Mucosa of stomach (tissue), 1 donor: ENCODE measurements around the gene PPM1G.
A peak's percentile ranks its signal among the peaks of the same experiment; 100 is the strongest.

Experiments
- H3K27me3 ChIP-seq: one replicate; pipeline ENCODE4 v1.7.0; 2013; ENCODE audit warnings: mild to moderate bottlenecking, low read length; ENCODE audit not compliant: control insufficient read depth, insufficient read depth
- H3K36me3 ChIP-seq: one replicate; pipeline ENCODE4 v1.7.0; 2013; ENCODE audit warnings: low read length; ENCODE audit not compliant: control insufficient read depth, insufficient read depth
- H3K4me1 ChIP-seq: one replicate; pipeline ENCODE4 v1.7.0; 2013; ENCODE audit warnings: mild to moderate bottlenecking, low read length; ENCODE audit not compliant: control insufficient read depth, insufficient read depth
- H3K4me3 ChIP-seq: one replicate; pipeline ENCODE4 v1.7.0; 2013; ENCODE audit warnings: low read length
- H3K9ac ChIP-seq: one replicate; pipeline ENCODE4 v1.7.0; 2013; ENCODE audit warnings: mild to moderate bottlenecking, low read length, moderate library complexity
- H3K9me3 ChIP-seq: one replicate; pipeline ENCODE4 v1.7.0; 2013; ENCODE audit warnings: mild to moderate bottlenecking, low read length, moderate library complexity; ENCODE audit not compliant: control insufficient read depth
- donor health status: Pancreatic carcinoma.

PPM1G gene

DNA sequence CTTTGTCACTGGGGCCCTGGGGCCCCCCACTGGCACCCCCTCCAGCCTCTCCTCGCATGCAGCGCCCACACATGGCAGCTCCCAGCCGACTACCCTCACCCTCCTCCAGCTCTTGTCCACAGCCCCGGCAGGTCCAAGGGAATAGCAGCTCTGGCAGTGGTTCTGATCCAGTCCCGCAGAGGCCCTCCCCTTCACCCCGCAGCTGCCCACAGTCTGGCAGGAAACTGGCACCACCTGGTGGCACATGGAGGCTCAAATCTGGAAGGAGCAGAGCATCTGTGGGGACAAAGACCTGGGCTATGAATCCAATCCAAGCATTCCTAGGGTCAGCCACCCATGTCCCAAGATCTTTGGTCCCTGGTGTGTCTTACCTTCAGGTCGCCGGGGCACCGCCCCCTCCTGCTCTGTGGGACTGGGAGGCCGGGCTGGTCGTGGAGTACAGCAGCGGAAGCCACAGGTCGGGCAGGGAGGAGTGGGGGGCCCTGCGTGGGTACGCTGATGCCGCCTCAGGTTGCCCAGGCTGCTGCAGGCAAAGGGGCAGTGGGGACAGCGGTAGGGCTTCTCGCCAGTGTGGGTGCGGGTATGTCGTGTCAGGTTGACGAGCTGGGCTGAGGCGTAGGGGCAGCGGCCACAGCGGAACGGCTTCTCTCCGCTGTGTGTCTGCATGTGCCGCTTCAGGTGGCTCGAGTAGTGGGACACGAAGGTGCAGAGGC is 31.1 kb downstream of the PPM1G start:
- Histone ChIP-seq H3K27me3 (no peaks in the 10 kb centered on the region), H3K36me3 (peaks cover 34% of the 10 kb centered on the region), H3K9ac (no peak overlapping the region), H3K9me3 (no peaks in the 10 kb centered on the region), H3K4me3 (no peak overlapping the region), H3K4me1 (peaks cover 28% of the 10 kb centered on the region)

DNA sequence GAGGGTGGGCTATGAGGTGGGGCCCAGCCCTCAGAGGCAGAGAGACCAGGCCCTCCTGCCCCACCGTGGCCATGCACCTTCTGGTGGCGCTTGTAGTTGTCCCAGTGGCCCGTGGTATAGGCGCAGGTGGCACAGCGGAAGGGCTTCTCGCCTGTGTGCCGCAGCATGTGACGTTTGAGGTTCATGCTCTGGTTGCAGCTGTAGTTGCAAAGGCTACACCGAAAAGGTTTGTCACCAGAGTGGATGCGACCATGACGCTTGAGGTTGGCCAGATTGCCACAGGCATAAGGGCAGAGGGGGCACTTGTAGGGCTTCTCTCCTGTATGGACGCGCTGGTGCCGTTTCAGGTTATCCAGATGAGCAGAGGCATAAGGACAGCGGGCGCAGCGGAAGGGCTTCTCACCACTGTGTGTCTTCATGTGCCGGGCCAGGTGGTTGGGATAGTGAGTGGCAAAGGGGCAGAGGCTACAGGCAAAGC is 31.7 kb downstream of the PPM1G start:
- H3K9ac ChIP-seq: no peak overlapping the region
- H3K4me3 ChIP-seq: no peak overlapping the region
- peaks cover 34% of the 10 kb centered on the region for H3K36me3 ChIP-seq
- H3K9me3 ChIP-seq: no peaks in the 10 kb centered on the region
- H3K27me3 ChIP-seq: no peaks in the 10 kb centered on the region
- H3K4me1 ChIP-seq: peaks cover 34% of the 10 kb centered on the region

- Histone ChIP-seq H3K27me3 (no peaks in the 10 kb centered on the region), H3K36me3 (peaks cover 34% of the 10 kb centered on the region), H3K4me1 (peaks cover 40% of the 10 kb centered on the region), H3K9ac (no peak overlapping the region), H3K4me3 (no peak overlapping the region), H3K9me3 (no peaks in the 10 kb centered on the region)
Observed at GRCh38 chr2:27376866-27377617, 32.3 kb downstream of the PPM1G start.

GRCh38 chr2:27376151-27376865 is 33.1 kb downstream of the PPM1G start:
- Histone ChIP-seq H3K4me1 (peaks cover 46% of the 10 kb centered on the region), H3K9ac (no peak overlapping the region), H3K27me3 (no peaks in the 10 kb centered on the region), H3K36me3 (peaks cover 34% of the 10 kb centered on the region), H3K9me3 (no peaks in the 10 kb centered on the region), H3K4me3 (no peak overlapping the region)

DNA sequence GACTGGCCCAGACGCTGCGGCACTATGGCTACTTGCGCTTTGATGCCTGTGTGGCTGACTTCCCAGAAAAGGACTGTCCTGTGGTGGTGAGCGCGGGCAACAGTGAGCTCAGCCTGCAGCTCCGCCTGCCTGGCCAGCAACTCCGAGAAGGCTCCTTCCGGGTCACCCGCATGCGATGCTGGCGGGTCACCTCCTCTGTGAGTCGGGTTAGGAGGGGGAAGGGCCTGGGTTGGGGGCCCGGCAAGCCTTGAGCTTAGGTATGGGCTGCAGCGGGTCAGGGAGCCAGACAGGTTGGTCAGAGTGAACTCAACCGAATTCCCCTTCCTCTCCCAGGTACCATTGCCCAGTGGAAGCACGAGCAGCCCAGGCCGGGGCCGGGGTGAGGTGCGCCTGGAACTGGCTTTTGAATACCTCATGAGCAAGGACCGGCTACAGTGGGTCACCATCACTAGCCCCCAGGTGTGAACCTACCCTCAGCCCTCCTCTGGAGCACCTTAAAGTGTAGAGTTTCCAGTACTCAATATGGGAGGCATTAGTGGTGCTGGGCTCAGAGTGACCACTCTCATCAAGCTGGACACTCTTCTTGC is 33.8 kb downstream of the PPM1G start:
- H3K36me3 ChIP-seq: peaks cover 34% of the 10 kb centered on the region
- no peaks in the 10 kb centered on the region for H3K27me3 ChIP-seq
- H3K9me3 ChIP-seq: no peaks in the 10 kb centered on the region
- H3K9ac ChIP-seq: no peak overlapping the region
- peaks cover 45% of the 10 kb centered on the region for H3K4me1 ChIP-seq
- H3K4me3 ChIP-seq: no peak overlapping the region

DNA sequence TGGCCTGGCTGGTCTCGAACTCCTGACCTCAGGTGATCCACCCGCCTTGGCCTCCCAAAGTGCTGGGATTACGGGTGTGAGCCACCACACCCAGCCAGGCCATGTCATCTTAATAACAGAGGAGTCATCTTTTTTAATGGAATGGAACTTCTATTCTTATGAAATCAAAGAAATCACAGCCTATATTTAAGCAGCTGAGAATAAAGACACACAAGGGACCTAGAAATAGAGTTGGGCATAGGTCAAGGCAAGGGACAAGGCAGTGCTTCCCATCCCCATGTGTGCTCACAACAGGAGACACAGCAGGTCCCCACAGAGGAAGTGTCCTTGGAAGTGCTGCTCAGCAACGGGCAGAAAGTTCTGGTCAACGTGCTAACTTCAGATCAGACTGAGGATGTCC is 35.8 kb downstream of the PPM1G start:
- H3K4me1 ChIP-seq: peaks cover 40% of the 10 kb centered on the region
- H3K27me3 ChIP-seq: no peaks in the 10 kb centered on the region
- H3K4me3 ChIP-seq: no peak overlapping the region
- H3K9ac ChIP-seq: no peak overlapping the region
- H3K9me3 ChIP-seq: no peaks in the 10 kb centered on the region
- peaks cover 34% of the 10 kb centered on the region for H3K36me3 ChIP-seq

- Histone ChIP-seq H3K36me3 (peaks cover 37% of the 10 kb centered on the region), H3K4me1 (peaks cover 34% of the 10 kb centered on the region), H3K9me3 (no peaks in the 10 kb centered on the region), H3K4me3 (no peak overlapping the region), H3K9ac (no peak overlapping the region), H3K27me3 (no peaks in the 10 kb centered on the region)
Observed at GRCh38 chr2:27372937-27373336, 36.5 kb downstream of the PPM1G start.

- Histone ChIP-seq H3K4me3 (peak overlapping the region; percentile 51), H3K9me3 (no peaks in the 10 kb centered on the region), H3K36me3 (peaks cover 25% of the 10 kb centered on the region), H3K9ac (peak overlapping the region; percentile 90), H3K4me1 (peaks cover 30% of the 10 kb centered on the region), H3K27me3 (no peaks in the 10 kb centered on the region)
Observed at GRCh38 chr2:27370816-27371620, 38.4 kb downstream of the PPM1G start.

DNA sequence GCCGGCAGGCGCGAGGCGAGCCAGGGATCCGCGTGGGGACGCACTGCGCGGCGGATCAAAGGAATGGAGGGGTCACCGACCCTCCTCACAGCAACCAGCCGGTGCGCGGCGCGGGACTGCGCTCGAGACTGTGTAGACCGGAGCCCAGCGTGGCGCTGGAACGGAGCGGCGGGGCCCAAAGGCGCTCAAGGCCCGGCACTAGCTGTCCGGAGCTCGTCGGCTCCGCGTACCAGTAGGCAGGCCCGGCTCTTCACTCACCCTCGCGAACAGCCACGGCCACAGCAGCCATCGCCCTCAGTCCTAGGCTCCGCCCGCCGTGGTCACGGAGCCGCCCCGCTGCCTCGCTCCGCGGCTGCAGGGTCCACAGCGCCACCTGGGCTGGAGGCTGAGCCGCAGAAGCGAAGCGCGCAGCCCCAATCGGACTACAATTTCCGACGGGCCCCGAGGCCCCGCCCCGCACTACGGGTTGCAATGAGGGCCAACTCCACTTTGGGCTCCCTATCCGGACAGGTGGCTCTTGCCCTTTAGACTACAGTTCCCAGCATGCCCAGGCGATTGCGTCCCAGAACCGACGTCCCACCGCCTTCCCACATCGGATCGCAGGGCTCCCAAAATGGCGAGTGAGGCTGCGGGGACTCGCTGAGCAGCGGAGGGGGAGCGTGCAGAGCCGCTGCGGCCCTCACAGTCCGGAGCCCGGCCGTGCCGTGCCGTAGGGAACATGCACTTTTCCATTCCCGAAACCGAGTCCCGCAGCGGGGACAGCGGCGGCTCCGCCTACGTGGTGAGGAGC is 39.2 kb downstream of the PPM1G start, which contains the start of the genes EIF2B4 and SNX17:
Gene EIF2B4 (minus strand): TSS at position 313 of the 790 bp plus-strand sequence. CDS start 24 bp downstream, at position 289.
Gene SNX17 (plus strand): TSS at position 591 of the 790 bp plus-strand sequence. CDS start 128 bp downstream, at position 719.
- Histone ChIP-seq H3K9me3 (no peaks in the 10 kb centered on the region), H3K4me1 (peaks cover 30% of the 10 kb centered on the region), H3K9ac (peak within 1 kb of the TSS; percentile 90), H3K27me3 (no peaks in the 10 kb centered on the region), H3K4me3 (peak within 1 kb of the TSS; percentile 51), H3K36me3 (peaks cover 21% of the 10 kb centered on the region)

GRCh38 chr2:27369471-27370025 is 39.8 kb downstream of the PPM1G start:
- peak overlapping the region; percentile 51 for H3K4me3 ChIP-seq
- no peaks in the 10 kb centered on the region for H3K9me3 ChIP-seq
- H3K27me3 ChIP-seq: no peaks in the 10 kb centered on the region
- H3K9ac ChIP-seq: peak overlapping the region; percentile 90
- H3K4me1 ChIP-seq: peaks cover 30% of the 10 kb centered on the region
- peaks cover 20% of the 10 kb centered on the region for H3K36me3 ChIP-seq
